GM19351 (cell line): ENCODE data around the gene CNPY2.
"Not testable (repeated sequence)": the region's sequence is repeated elsewhere in the genome, so short reads cannot be mapped to it uniquely, and the experiment has no call there.

Source experiments
- ATAC-seq: cut with Tn5 transposase; IDR thresholded peaks from one replicate; pipeline ENCODE4 v1.9.1; 2021; ENCODE audit warnings: mild to moderate bottlenecking, moderate library complexity; ENCODE audit not compliant: unreplicated experiment

The CNPY2 gene

GRCh38 chr12:56298828-56299227, 17.0 kb downstream of the CNPY2 start:
- no peak for ATAC-seq

GRCh38 chr12:56297400-56297799, 18.4 kb downstream of the CNPY2 start:
- ATAC-seq = no peak

DNA sequence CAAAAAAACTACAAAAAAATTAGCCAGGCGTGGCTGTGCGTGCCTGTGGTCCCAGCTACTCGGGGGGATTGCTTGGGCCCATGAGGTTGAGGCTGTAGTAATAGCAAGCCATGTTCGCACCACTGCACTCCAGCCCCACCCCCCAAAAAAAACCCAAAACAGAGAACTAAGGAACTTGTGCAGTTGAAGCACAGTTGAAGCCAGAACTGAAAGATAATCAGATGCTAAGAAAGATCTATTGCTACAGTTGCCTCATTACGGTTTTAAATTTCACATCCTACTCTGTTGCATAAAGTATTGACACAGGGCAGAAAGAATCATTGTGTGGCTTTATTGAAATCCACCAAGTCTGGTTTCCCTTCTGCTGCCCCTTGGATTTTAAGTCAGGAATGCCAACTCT, 19.5 kb downstream of the CNPY2 start:
- ATAC-seq = no peak

DNA sequence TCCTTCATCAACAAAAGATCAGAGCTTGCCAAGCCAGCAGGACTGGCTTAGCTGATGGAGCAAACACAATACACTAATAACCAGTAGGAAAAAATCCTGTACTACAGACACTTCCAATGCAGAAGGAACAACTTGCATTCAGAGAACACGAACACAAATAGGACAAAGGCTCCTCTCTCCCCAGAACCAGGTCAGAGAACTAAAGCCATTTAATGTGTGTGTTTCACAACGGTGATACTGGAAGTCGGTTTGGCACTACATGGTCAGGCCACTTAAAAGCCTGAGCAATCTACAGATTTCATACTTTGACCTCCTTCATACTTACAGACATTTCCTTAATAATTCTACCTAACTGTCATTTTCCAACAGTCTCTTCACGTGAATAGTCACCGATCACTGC, 22.0 kb downstream of the CNPY2 start:
- ATAC-seq = no peak

DNA sequence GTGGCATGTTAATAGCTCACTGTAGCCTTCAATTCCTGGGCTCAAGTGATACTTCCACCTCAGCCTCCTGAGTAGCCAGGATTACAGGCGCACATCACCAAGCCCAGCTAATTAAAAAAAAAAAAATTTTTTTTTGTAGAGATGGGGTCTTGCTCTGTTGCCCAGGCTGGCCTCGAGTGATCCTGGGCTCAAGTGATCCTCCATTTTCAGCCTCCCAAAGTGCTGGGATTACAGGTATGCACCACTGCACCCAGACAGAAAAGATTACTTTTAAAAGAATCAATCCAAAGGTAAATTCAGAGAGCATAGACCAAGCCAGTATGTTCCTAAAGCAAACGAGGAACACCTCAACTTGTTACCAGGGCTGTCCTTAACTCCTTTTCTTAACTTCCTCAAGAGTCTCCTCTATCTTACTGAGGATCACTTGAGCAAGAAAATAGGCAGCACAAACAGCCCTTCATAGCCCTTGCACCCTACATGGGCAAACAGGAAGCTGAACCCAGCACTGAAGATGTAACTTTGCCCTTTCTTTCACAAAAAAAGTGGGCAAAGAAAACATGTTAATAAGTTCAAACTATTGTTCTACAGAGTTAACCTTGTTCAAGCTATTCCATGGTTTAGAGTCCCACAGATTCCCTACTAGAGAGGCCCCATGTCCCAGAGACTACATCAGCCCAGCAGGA, 26.9 kb downstream of the CNPY2 start:
- no peak for ATAC-seq

GRCh38 chr12:56286044-56286830, 29.6 kb downstream of the CNPY2 start:
- no peak for ATAC-seq

DNA sequence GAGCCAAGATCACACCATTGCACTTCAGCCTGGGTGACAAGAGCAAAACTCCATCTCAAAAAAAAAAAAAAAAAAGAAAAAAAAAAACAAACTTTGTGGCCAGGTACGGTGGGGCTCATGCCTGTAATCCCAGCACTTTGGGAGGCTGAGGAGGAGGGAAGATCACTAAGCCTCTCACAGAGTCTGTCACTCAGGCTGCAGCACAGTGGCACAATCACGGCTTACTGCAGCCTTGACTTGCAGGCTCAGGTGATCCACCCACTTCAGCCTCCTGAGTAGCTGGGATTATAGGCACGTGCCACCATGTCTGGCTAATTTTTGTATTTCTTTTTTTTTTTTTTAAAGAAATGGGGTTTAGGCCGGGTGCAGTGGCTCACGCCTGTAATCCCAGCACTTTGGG, 31.5 kb downstream of the CNPY2 start:
- ATAC-seq = not testable (repeated sequence)

DNA sequence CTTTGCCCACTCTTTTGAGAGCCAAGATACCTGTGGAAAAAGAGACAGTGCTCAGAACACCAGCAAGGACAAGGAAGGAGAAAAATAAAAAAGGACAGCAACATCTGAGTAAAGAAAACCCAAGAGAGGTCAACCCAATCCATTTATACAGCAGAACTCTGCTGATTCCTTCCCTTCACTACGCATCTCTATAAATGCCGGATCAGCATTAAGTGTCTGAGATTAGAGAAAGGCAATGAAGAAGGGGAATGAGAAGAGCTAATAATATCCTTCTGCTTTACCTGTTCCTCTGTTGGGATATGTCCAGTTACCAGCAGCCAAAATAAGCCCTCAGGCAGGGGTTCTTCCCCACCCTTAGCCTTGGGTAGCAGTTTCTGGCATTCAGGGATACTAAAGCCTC, 33.2 kb downstream of the CNPY2 start:
- no peak for ATAC-seq

GRCh38 chr12:56282030-56282429, 33.8 kb downstream of the CNPY2 start:
- no peak for ATAC-seq

GRCh38 chr12:56280849-56281248, 34.9 kb downstream of the CNPY2 start:
- ATAC-seq = no peak

DNA sequence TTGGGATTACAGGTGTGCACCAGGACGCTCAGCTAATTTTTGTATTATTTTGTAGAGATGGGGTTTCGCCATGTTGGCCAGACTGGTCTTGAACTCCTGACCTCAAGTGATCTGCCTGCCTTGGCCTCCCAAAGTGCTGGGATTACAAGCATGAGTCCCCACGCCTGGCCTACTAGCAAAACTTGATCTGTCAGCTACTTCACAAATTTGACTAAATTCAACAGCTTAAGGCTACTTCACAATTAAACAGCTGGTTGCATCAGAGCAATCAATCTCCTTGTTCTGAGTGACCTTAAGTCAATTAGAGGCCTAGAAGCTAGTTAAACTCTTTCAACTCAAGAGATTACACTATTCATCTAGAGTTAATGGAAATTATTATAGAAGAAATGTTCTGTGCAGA, 36.9 kb downstream of the CNPY2 start:
- no peak for ATAC-seq

DNA sequence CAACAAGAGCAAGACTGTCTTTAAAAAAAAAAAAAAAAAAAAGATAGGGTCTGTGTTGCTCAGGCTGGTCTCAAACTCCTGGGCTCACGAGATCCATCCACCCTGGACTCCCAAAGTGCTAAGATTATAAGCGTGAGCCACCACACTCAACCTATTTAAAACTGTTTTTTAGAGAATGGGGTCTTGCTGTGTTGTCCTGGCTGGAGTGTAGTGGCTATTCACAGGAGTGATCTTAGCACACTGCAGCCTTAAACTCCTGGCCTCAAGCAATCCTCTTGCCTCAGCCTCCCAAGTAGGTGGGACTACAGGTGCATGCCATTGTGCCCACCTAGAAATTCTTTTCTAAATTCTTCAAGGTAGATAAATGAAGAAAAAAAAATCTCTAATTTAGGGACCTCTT, 41.5 kb downstream of the CNPY2 start:
- ATAC-seq = no peak

DNA sequence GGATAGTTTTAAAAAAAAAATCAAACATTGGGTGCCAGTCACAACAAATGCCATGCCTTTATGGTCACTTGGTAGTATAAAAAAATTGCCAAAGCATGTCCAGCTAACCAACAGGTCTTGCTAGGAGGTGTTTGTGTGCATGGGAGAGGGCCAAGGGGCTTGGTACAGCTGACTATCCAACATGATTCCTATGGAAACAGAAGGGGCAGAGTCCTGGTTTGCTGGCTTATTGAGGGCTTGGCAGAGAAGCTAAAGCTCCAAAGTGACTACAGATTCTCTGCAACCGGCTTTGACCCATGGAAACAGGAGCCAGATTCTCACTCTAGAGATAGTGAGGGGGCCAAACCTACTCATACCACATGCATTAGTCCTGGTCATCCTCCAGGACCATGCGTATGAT, 43.3 kb downstream of the CNPY2 start:
- ATAC-seq = not testable (repeated sequence)

DNA sequence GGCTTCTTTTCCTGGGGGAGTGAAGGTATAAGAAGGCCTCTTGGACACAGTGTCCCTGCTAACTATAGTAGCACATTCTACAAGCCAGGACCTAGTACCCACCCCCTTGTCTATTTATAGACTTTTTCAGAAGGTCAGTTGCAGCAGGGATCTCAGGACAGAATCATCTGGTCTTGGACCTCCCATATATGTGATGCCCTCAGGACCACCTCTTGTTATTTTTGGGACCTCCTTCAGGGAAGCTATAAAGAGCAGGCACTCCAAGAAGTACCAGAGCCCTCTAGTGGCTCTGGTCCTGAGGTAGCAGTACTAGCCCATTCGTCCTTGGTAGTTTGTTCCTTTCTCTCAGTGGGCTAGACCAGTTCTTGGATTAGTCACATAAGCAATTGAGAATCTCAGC, 44.8 kb downstream of the CNPY2 start:
- ATAC-seq = no peak

DNA sequence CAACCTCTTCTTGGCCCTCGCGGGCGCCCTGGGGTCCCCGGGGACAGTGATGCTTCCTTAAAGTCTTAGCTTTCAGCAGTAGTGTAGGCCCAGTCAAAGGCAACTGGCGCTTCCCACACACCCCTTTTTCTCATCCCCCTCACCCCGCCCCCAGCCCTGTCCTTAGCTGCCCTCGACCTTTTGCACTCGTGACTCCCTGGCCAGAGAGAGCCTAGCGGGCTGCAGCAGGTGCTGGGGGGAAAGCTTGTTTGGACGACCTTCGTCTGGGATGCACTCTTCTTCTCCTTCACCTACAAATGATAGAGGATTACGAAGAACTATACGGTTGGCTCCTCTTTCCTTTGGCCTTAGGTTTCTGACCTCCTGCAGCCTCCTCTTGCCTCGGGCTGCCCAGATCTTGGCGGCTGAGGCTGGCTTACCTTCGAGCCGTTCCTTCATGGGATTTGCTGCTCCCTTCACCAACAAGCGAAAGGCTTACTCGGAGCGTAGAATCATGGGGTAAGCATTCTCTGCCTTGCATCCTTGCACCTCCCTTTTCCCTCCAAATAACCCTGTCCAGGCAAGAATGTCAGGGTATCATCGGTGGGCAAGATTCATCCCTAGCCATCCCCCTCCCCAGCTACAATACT, 48.2 kb downstream of the CNPY2 start:
- ATAC-seq = peak; percentile 7

GRCh38 chr12:56266693-56267442, 48.9 kb downstream of the CNPY2 start, which contains the start of gene COQ10A:
TSS of gene COQ10A (plus strand) at chr12:56266942. CDS start at chr12:56267119, 177 bp downstream.
- peak; percentile 88 for ATAC-seq

GRCh38 chr12:56266068-56266692, 49.6 kb downstream of the CNPY2 start:
- ATAC-seq = not testable (repeated sequence)

GRCh38 chr12:56262955-56263354, 52.8 kb downstream of the CNPY2 start:
- not testable (repeated sequence) for ATAC-seq

DNA sequence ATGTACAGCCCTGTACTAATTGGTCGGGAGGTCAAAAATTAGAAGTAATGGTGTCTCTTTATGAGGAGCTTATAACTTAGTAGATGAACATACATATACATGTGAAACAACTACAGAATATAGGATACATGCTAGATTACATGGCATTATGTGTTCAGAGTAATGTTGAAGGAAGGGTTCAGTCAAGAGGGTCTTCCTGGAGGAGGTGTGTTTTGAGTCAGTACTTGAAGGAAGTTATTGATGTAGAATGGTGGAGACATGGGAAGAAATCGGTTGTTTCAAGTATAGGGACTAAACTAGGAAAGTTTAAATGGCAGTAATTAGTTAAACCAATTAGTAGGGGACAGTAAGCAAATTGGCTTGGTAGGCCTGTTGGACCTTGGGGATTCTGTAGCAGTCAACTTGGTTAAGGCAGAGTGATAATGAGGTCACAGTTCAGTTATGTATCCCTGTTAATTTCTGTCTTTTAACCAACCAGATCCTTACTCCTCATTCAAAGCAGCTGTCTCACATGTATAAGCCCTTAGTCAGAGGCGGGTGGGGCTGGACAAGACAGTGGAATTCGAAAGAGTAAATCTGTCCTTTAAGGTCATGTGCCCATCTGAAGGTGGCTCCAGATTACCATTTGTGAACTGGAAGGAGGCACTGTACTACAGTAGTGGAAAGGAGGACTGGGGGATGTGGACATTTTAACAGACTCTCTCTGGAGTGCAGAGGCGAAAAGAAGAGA, 54.1 kb downstream of the CNPY2 start:
- no peak for ATAC-seq

DNA sequence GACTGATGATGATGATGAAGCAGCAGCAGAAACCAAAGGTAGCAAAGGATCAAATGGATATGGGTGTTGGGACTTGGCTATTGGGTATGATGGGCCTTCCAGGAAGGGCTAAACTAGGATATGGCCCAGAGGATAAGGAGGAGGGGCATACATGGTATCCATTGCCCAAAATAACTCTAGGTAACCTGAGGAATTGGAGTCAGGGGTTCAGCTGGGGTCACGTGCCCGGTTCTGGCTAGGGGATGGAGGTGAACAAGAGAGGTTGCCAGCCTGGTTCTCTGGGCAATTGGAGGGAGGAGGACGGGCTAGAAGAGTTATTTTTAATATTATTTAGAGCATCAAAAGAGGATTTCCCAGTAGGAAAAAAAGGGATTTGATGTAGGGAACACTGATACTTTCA, 54.9 kb downstream of the CNPY2 start:
- ATAC-seq = no peak
